ENCODE measurements around the gene RPP40.

- TF ChIP-seq EZH2 (IDR thresholded peaks at IDR 0.05; ENCODE audit: borderline replicate concordance, low read depth, low read length, severe bottlenecking) (no peak), CTCF (IDR thresholded peaks at IDR 0.05; ENCODE audit: borderline replicate concordance, extremely low read depth, low read length, poor library complexity, severe bottlenecking) (no peak)
Observed at GRCh38 chr6:4956625-4957024, 47.2 kb downstream of the RPP40 start.
